HEK293 (cell line): ENCODE results near the gene CACNB2.

Experiments used
- CTCF ChIA-PET: fragments of 350-600 bp; formaldehyde crosslinking; extraction: SDS; loops from one replicate; lab custom pipeline; 2021; ENCODE audit warnings: antibody characterized with exemption; lab: Yijun Ruan, JAX
- POLR2A ChIA-PET: fragments of 300-600 bp; formaldehyde crosslinking; extraction: SDS; loops from one replicate; lab custom pipeline; 2020; ENCODE audit warnings: antibody characterized with exemption, inconsistent platforms; lab: Yijun Ruan, JAX
- H3K27ac ChIP-seq: fragments of 200-500 bp; sonication (Bioruptor generic); 2 replicates; pipeline ENCODE4 v1.5.1; 2014; ENCODE audit warnings: low read depth, low read length, control low read depth, inconsistent platforms; ENCODE audit errors: extremely low read depth
- H3K36me3 ChIP-seq, 2 experiments: fragments of 200-500 bp in 1 of 2; sonication (Bioruptor generic) in 1 of 2; 1 replicate in 1 of 2; 2 replicates in 1 of 2; pipeline ENCODE4 v1.5.1; 2014 to 2017; ENCODE audit warnings: inconsistent platforms in 2 of 2, low read length in 2 of 2; ENCODE audit not compliant: control insufficient read depth in 2 of 2, insufficient read depth in 1 of 2
- H3K4me1 ChIP-seq: fragments of 200-500 bp; sonication (Bioruptor generic); 2 replicates; pipeline ENCODE4 v1.5.1; 2014; ENCODE audit warnings: mild to moderate bottlenecking, low read length, inconsistent platforms; ENCODE audit not compliant: control insufficient read depth, insufficient read depth
- H3K4me3 ChIP-seq: 2 replicates; pipeline ENCODE4 v1.5.1; 2011; ENCODE audit warnings: low read depth, mild to moderate bottlenecking, control low read depth, low read length, moderate library complexity
- H3K9me3 ChIP-seq: fragments of 200-500 bp; sonication (Bioruptor generic); 2 replicates; pipeline ENCODE4 v1.5.1; 2014; ENCODE audit warnings: low read depth, low read length, inconsistent platforms; ENCODE audit not compliant: control insufficient read depth, insufficient read depth
- KLF10 ChIP-seq: fragments of 450-650 bp; IDR thresholded peaks from 2 replicates; pipeline ENCODE4 v1.5.1; 2018; ENCODE audit warnings: missing biosample characterization, mild to moderate bottlenecking, missing genetic modification characterization
- KLF16 ChIP-seq: fragments of 450-650 bp; formaldehyde crosslinking; IDR thresholded peaks from 2 replicates; pipeline ENCODE4 v1.5.1; 2017; ENCODE audit warnings: missing biosample characterization, missing genetic modification characterization
- KLF17 ChIP-seq: fragments of 450-650 bp; formaldehyde crosslinking; IDR thresholded peaks from 2 replicates; pipeline ENCODE4 v1.5.1; 2016; ENCODE audit warnings: missing biosample characterization, missing genetic modification characterization
- KLF7 ChIP-seq: fragments of 450-650 bp; formaldehyde crosslinking; IDR thresholded peaks from 2 replicates; pipeline ENCODE4 v1.5.1; 2016; ENCODE audit warnings: missing biosample characterization, missing genetic modification characterization, borderline replicate concordance
- PATZ1 ChIP-seq: fragments of 450-650 bp; formaldehyde crosslinking; IDR thresholded peaks from 2 replicates; pipeline ENCODE4 v1.5.1; 2016; ENCODE audit warnings: missing biosample characterization, missing genetic modification characterization
- REST ChIP-seq: fragments of 450-650 bp; formaldehyde crosslinking; IDR thresholded peaks from 2 replicates; pipeline ENCODE4 v1.5.1; 2016; ENCODE audit warnings: missing biosample characterization, missing genetic modification characterization
- SCRT2 ChIP-seq: fragments of 450-650 bp; formaldehyde crosslinking; IDR thresholded peaks from 2 replicates; pipeline ENCODE4 v1.5.1; 2016; ENCODE audit warnings: missing biosample characterization, missing genetic modification characterization
- ZBTB20 ChIP-seq: fragments of 450-650 bp; formaldehyde crosslinking; IDR thresholded peaks from 2 replicates; pipeline ENCODE4 v1.5.1; 2016; ENCODE audit warnings: missing biosample characterization, missing genetic modification characterization
- ZFP3 ChIP-seq: fragments of 450-650 bp; formaldehyde crosslinking; IDR thresholded peaks from 2 replicates; pipeline ENCODE4 v1.5.1; 2016; ENCODE audit warnings: low read depth, missing biosample characterization, missing genetic modification characterization
- ZIC2 ChIP-seq: fragments of 450-650 bp; formaldehyde crosslinking; IDR thresholded peaks from 2 replicates; pipeline ENCODE4 v1.5.1; 2016; ENCODE audit warnings: missing biosample characterization, missing genetic modification characterization
- ZNF114 ChIP-seq: fragments of 450-650 bp; formaldehyde crosslinking; IDR thresholded peaks from 2 replicates; pipeline ENCODE4 v1.5.0; 2017; ENCODE audit warnings: missing biosample characterization, missing genetic modification characterization
- ZNF146 ChIP-seq: fragments of 450-650 bp; formaldehyde crosslinking; IDR thresholded peaks from 2 replicates; pipeline ENCODE4 v1.5.1; 2016; ENCODE audit warnings: missing biosample characterization, missing genetic modification characterization
- ZNF214 ChIP-seq: fragments of 450-650 bp; formaldehyde crosslinking; IDR thresholded peaks from 2 replicates; pipeline ENCODE4 v1.5.1; 2017; ENCODE audit warnings: missing biosample characterization, mild to moderate bottlenecking, missing genetic modification characterization, borderline replicate concordance
- ZNF335 ChIP-seq: fragments of 450-650 bp; formaldehyde crosslinking; conservative IDR thresholded peaks from 2 replicates; pipeline ENCODE4 v1.5.1; 2016; ENCODE audit warnings: missing biosample characterization, missing genetic modification characterization
- ZNF341 ChIP-seq: fragments of 450-650 bp; formaldehyde crosslinking; IDR thresholded peaks from 2 replicates; pipeline ENCODE4; 2016; ENCODE audit warnings: low read depth, missing biosample characterization, missing genetic modification characterization
- ZNF354C ChIP-seq: fragments of 450-650 bp; formaldehyde crosslinking; IDR thresholded peaks from 2 replicates; pipeline ENCODE4 v1.5.1; 2016; ENCODE audit warnings: missing biosample characterization, missing genetic modification characterization, low read depth, borderline replicate concordance
- ZNF404 ChIP-seq: fragments of 450-650 bp; formaldehyde crosslinking; IDR thresholded peaks from 2 replicates; pipeline ENCODE4 v1.5.1; 2017; ENCODE audit warnings: missing biosample characterization, missing genetic modification characterization
- ZNF561 ChIP-seq: fragments of 450-650 bp; IDR thresholded peaks from 2 replicates; pipeline ENCODE4 v1.5.1; 2018; ENCODE audit warnings: missing biosample characterization, missing genetic modification characterization, borderline replicate concordance
- ZNF654 ChIP-seq: fragments of 450-650 bp; formaldehyde crosslinking; IDR thresholded peaks from 2 replicates; pipeline ENCODE4 v1.5.1; 2016; ENCODE audit warnings: low read depth, missing biosample characterization, missing genetic modification characterization
- ZNF785 ChIP-seq: fragments of 450-650 bp; formaldehyde crosslinking; IDR thresholded peaks from 2 replicates; pipeline ENCODE4 v1.5.1; 2016; ENCODE audit warnings: missing biosample characterization, missing genetic modification characterization
- ZNF791 ChIP-seq: fragments of 450-650 bp; formaldehyde crosslinking; IDR thresholded peaks from 2 replicates; pipeline ENCODE4 v1.5.1; 2016; ENCODE audit warnings: missing biosample characterization, missing genetic modification characterization

Gene CACNB2

GRCh38 chr10:18469125-18469524 is 328.9 kb downstream of the CACNB2 start:
- POLR2A ChIA-PET = no interaction called here
- no peaks in the 10 kb centered on the region for H3K4me1 ChIP-seq
- no peak overlapping the region for H3K27ac ChIP-seq
- no peaks in the 10 kb centered on the region for H3K9me3 ChIP-seq
- CTCF ChIA-PET = no interaction called here
- TF ChIP-seq ZFP3 (tag by site-specific recombination) = no peak
- peak; percentile 74 for TF ChIP-seq REST (tag by site-specific recombination)
- no peak for TF ChIP-seq ZNF335 (tag by site-specific recombination)
- no peak for TF ChIP-seq SCRT2 (tag by site-specific recombination)
- H3K4me3 ChIP-seq = no peak overlapping the region
- no peaks in the 10 kb centered on the region for H3K36me3 ChIP-seq

GRCh38 chr10:18472977-18473376 is 332.8 kb downstream of the CACNB2 start:
- ChIA-PET POLR2A (no interaction called here), CTCF (interaction anchor here (0.7 to 1.7 kb wide), 3 partner anchors 141 to 649 kb away, joined by 3 to 6 read pairs (median 3); no protein-coding TSS in a partner anchor)
- Histone ChIP-seq H3K27ac (no peak overlapping the region), H3K36me3 (no peaks in the 10 kb centered on the region), H3K4me1 (no peaks in the 10 kb centered on the region), H3K9me3 (no peaks in the 10 kb centered on the region), H3K4me3 (no peak overlapping the region)
- TF ChIP-seq KLF7 (no peak), ZNF654 (tag by site-specific recombination) (peak; percentile 30; the same call in 1 of the 2 replicates)

- ChIA-PET POLR2A (no interaction called here), CTCF (interaction anchor here (0.6 to 1.7 kb wide), 2 partner anchors 161 to 505 kb away, joined by 3 to 6 read pairs; no protein-coding TSS in a partner anchor)
- no peaks in the 10 kb centered on the region for H3K4me1 ChIP-seq
- H3K36me3 ChIP-seq = no peaks in the 10 kb centered on the region
- no peak overlapping the region for H3K27ac ChIP-seq
- no peak overlapping the region for H3K4me3 ChIP-seq
- no peaks in the 10 kb centered on the region for H3K9me3 ChIP-seq
- TF ChIP-seq ZNF146 (tag by site-specific recombination) (no peak), ZNF561 (tag by site-specific recombination) (no peak), PATZ1 (tag by site-specific recombination) (no peak), ZNF341 (tag by site-specific recombination) (no peak), ZNF354C (tag by site-specific recombination) (no peak), KLF10 (tag by site-specific recombination) (no peak), ZNF114 (tag by site-specific recombination) (no peak), ZNF791 (tag by site-specific recombination) (no peak), ZIC2 (tag by site-specific recombination) (no peak), ZBTB20 (tag by site-specific recombination) (no peak), KLF16 (tag by site-specific recombination) (no peak), ZNF785 (tag by site-specific recombination) (no peak), KLF17 (no peak), ZNF214 (tag by site-specific recombination) (no peak), ZNF404 (tag by site-specific recombination) (no peak)
These were observed 333.3 kb downstream of the CACNB2 start for GRCh38 chr10:18473424-18474117.
